Loucy (cell line): ENCODE measurements around the gene AP1AR.

ENCODE experiments used
- H2AFZ ChIP-seq: fragments of 200-600 bp; sonication (generic); 2 replicates; pipeline ENCODE4 v1.6.0; 2016; ENCODE audit warnings: antibody characterized with exemption, mild to moderate bottlenecking, low read length, moderate library complexity
- H3F3A ChIP-seq: fragments of 200-600 bp; 2 replicates; pipeline ENCODE4 v1.6.0; 2016; ENCODE audit warnings: antibody characterized with exemption, low read depth, mild to moderate bottlenecking
- H3K27me3 ChIP-seq: fragments of 200-600 bp; sonication (generic); 2 replicates; pipeline ENCODE4 v1.6.1; 2014; ENCODE audit warnings: low read length, mild to moderate bottlenecking; ENCODE audit not compliant: insufficient read depth, poor library complexity, severe bottlenecking
- H3K36me3 ChIP-seq: fragments of 200-600 bp; sonication (generic); 2 replicates; pipeline ENCODE4 v1.6.1; 2016; ENCODE audit warnings: low read length; ENCODE audit not compliant: insufficient read depth
- H3K4me1 ChIP-seq: fragments of 200-600 bp; sonication (generic); 2 replicates; pipeline ENCODE4 v1.5.1; 2014; ENCODE audit warnings: low read length, mild to moderate bottlenecking; ENCODE audit not compliant: insufficient read depth, poor library complexity, severe bottlenecking
- H3K4me2 ChIP-seq: fragments of 200-600 bp; sonication (generic); 2 replicates; pipeline ENCODE4 v1.6.0; 2014; ENCODE audit warnings: antibody characterized with exemption, low read length, low read depth, mild to moderate bottlenecking; ENCODE audit not compliant: poor library complexity, severe bottlenecking
- H3K4me3 ChIP-seq: fragments of 200-600 bp; sonication (generic); 2 replicates; pipeline ENCODE4 v1.5.1; 2014; ENCODE audit warnings: low read length, mild to moderate bottlenecking, mixed read lengths; ENCODE audit not compliant: poor library complexity, severe bottlenecking
- H3K79me2 ChIP-seq: fragments of 200-600 bp; sonication (generic); 2 replicates; pipeline ENCODE4 v1.6.1; 2014; ENCODE audit warnings: low read length; ENCODE audit not compliant: insufficient read depth
- H3K9ac ChIP-seq: fragments of 200-600 bp; sonication (generic); 2 replicates; pipeline ENCODE4 v1.6.0; 2014; ENCODE audit warnings: mild to moderate bottlenecking, low read depth, low read length, moderate library complexity; ENCODE audit not compliant: poor library complexity, severe bottlenecking
- H3K9me2 ChIP-seq: fragments of 200-600 bp; sonication (generic); replicated peaks from 2 replicates; pipeline ENCODE4 v1.6.1; 2016; ENCODE audit warnings: low read depth, low read length, mixed read lengths
- H3K9me3 ChIP-seq: fragments of 200-600 bp; sonication (generic); 2 replicates; pipeline ENCODE4 v1.6.1; 2014; ENCODE audit warnings: mild to moderate bottlenecking, antibody characterized with exemption, low read length, low read depth; ENCODE audit not compliant: insufficient read depth
- H4K20me1 ChIP-seq: fragments of 200-600 bp; sonication (generic); 2 replicates; pipeline ENCODE4 v1.6.0; 2014; ENCODE audit warnings: antibody characterized with exemption, low read length, mild to moderate bottlenecking; ENCODE audit not compliant: insufficient read depth, poor library complexity, severe bottlenecking
- EZH2phosphoT487 ChIP-seq: fragments of 200-600 bp; IDR thresholded peaks from 2 replicates; pipeline ENCODE4 v1.6.1; 2018; ENCODE audit warnings: antibody characterized with exemption, mild to moderate bottlenecking, moderate library complexity, borderline replicate concordance
- TF ChIP-seq, protein P1 (sequence below): fragments of 200-600 bp; sonication (generic); conservative IDR thresholded peaks from 2 replicates; pipeline ENCODE4 v1.5.1; 2014; ENCODE audit warnings: mild to moderate bottlenecking, antibody characterized with exemption, low read length

The AP1AR gene

DNA sequence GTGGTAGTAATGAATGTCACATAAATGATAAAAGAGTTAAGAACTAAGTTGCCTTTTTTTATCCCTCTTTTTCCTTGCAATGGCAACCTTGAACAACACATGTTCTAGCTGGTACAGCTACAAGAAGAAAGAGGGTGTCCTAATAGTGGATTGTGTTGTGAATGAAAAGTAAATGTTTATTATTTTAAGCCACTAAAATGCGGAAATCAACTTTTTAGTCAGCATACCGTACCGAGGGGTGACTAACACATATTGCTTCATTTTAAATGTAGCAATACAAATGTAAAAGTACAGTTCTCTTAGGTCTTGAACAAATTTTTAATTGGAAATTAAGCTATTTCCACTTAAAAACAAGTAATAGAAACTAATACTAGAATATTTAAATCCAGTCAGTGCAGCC lies 17.7 kb upstream of the AP1AR start:
- Histone ChIP-seq H3K9ac (no peak overlapping the region), H3K4me3 (no peak overlapping the region), H4K20me1 (no peaks in the 10 kb centered on the region), H2AFZ (no peak overlapping the region; the same call in 1 of the 2 replicates), H3K9me3 (no peaks in the 10 kb centered on the region), H3K36me3 (no peaks in the 10 kb centered on the region), H3K4me2 (no peak overlapping the region), H3K4me1 (no peaks in the 10 kb centered on the region), H3F3A (no peaks in the 10 kb centered on the region), H3K9me2 (no peaks in the 10 kb centered on the region), H3K79me2 (no peaks in the 10 kb centered on the region), H3K27me3 (no peaks in the 10 kb centered on the region)
- TF ChIP-seq EZH2phosphoT487: no peak
- TF ChIP-seq, protein P1, sequence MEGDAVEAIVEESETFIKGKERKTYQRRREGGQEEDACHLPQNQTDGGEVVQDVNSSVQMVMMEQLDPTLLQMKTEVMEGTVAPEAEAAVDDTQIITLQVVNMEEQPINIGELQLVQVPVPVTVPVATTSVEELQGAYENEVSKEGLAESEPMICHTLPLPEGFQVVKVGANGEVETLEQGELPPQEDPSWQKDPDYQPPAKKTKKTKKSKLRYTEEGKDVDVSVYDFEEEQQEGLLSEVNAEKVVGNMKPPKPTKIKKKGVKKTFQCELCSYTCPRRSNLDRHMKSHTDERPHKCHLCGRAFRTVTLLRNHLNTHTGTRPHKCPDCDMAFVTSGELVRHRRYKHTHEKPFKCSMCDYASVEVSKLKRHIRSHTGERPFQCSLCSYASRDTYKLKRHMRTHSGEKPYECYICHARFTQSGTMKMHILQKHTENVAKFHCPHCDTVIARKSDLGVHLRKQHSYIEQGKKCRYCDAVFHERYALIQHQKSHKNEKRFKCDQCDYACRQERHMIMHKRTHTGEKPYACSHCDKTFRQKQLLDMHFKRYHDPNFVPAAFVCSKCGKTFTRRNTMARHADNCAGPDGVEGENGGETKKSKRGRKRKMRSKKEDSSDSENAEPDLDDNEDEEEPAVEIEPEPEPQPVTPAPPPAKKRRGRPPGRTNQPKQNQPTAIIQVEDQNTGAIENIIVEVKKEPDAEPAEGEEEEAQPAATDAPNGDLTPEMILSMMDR: no peak

DNA sequence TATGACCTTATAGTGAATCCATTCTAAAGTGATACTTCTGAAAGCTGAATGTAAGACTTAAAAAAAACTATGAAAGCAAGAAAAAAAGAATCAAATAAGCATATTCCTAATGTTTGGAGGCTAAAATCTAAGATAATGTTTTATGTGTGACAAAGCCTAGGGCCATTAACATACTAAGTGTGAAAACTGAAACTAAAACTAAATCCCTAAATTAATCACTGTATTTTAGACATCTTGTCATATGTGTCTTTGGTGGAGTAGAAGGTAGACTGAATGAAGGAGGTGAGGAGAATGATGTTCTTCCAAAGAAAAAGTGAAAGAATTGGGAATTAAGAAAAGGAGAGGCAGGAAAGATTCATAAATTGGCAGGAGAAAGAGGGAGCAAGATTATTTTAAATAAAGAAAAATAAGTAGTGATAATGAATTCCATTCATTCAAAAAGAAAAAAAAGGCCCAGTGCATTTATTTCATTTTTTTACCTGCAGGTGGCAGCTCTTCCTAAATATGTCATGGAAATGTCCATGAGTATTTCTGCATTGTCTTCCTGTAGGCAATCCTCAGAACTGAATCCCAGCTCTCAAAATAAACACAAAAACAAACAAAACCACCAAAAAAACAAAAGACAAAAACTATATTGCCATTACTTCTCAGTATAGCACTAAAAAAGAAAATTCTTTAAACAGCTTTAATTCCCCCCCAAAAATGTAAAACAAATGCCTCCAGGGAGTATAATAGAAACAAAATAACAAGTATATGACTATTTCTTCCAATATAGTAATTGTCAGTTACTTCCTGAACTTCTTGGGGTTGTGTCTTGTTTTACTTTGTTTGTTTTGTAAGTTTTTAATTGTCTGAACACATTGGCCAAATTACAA lies 17.0 kb upstream of the AP1AR start:
- Histone ChIP-seq H3K9me2 (no peaks in the 10 kb centered on the region), H3K4me3 (no peak overlapping the region), H3K4me1 (no peaks in the 10 kb centered on the region), H3K36me3 (no peaks in the 10 kb centered on the region), H3K27me3 (no peaks in the 10 kb centered on the region), H3K79me2 (no peaks in the 10 kb centered on the region), H2AFZ (peak overlapping the region; percentile 7; the same call in 1 of the 2 replicates), H3F3A (no peaks in the 10 kb centered on the region), H4K20me1 (no peaks in the 10 kb centered on the region), H3K9me3 (no peaks in the 10 kb centered on the region), H3K9ac (no peak overlapping the region), H3K4me2 (no peak overlapping the region)
- no peak for TF ChIP-seq EZH2phosphoT487
- TF ChIP-seq, protein P1: peak; percentile 66

DNA sequence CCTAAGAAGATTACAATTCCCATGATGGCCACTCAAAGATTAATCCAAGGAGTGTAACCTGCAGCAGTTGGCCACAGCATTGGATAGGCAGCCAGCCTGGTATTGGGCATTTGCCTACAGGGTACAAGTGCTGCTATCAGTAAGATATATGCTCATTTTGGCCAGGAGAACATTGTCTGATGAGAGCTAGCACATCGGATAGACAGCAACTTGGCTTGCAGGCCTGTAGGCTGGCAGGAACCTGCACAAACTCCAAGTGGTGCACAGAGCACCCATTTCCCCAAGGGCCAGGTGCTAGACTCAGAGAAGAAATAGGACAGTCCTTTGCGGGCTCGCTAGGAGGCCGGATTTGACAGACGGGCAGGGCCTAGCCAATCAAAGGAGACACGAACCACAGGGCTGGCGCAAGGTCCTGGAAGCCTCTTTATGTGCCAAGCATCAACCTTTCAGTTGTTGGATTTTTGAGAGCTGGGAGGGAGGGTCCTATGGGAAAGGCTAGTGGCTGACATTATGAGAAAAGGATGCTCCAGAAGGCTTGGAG lies 11.7 kb upstream of the AP1AR start:
- H3K27me3 ChIP-seq: no peaks in the 10 kb centered on the region
- H3K9ac ChIP-seq: no peak overlapping the region
- H3F3A ChIP-seq: no peaks in the 10 kb centered on the region
- no peaks in the 10 kb centered on the region for H3K36me3 ChIP-seq
- no peak for TF ChIP-seq EZH2phosphoT487
- TF ChIP-seq, protein P1: no peak
- H3K9me2 ChIP-seq: no peaks in the 10 kb centered on the region
- H3K4me1 ChIP-seq: no peaks in the 10 kb centered on the region
- H3K4me3 ChIP-seq: no peak overlapping the region
- no peaks in the 10 kb centered on the region for H3K9me3 ChIP-seq
- H2AFZ ChIP-seq: no peak overlapping the region
- no peaks in the 10 kb centered on the region for H4K20me1 ChIP-seq
- H3K4me2 ChIP-seq: no peak overlapping the region
- no peaks in the 10 kb centered on the region for H3K79me2 ChIP-seq
